B cell (primary cell): ENCODE data around the gene ATF6B.

ENCODE experiments used
- EZH2 ChIP-seq: IDR thresholded peaks from 2 replicates; pipeline ENCODE4 v1.6.1; 2012; ENCODE audit warnings: borderline replicate concordance, low read depth, mild to moderate bottlenecking, moderate library complexity, low read length; ENCODE audit not compliant: insufficient read depth, poor library complexity, severe bottlenecking
- TF ChIP-seq, protein P1 (sequence below): fragments of 200-600 bp; IDR thresholded peaks from one replicate; pipeline ENCODE4 v1.8.0; 2022; ENCODE audit warnings: antibody characterized with exemption, mild to moderate bottlenecking

DNA sequence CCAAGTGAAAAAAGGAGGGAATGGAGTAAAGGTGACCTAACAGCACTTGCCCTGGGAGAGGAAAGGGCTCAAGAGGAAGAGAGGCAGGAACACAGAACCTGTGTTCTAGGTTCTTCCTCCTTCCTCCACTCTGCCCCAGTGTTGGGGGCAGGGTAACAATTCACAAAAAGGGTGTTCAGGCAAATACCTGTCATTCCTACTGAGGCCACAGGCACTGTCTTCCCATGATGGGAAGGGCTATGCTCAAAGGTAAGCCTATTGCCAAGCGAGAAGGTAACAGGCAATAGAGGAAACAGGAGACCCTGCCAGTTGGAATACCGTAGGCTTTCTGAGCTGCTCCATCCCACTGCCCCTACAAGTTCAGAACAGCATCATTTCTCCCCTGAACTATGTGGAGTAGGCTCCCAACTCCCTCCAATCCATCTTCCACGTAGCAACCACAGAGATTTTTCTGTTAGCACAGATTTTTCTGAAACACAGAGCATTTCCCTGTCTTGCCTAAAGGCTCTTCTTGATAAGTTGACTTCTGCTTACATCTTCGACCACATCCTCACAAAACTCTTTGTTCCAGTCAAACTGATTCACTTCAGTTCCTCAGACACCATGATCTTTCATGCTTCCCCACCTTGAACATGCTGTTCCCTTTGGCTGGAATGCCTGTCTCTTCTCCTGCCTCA is 45.1 kb upstream of the ATF6B start:
- TF ChIP-seq, protein P1, sequence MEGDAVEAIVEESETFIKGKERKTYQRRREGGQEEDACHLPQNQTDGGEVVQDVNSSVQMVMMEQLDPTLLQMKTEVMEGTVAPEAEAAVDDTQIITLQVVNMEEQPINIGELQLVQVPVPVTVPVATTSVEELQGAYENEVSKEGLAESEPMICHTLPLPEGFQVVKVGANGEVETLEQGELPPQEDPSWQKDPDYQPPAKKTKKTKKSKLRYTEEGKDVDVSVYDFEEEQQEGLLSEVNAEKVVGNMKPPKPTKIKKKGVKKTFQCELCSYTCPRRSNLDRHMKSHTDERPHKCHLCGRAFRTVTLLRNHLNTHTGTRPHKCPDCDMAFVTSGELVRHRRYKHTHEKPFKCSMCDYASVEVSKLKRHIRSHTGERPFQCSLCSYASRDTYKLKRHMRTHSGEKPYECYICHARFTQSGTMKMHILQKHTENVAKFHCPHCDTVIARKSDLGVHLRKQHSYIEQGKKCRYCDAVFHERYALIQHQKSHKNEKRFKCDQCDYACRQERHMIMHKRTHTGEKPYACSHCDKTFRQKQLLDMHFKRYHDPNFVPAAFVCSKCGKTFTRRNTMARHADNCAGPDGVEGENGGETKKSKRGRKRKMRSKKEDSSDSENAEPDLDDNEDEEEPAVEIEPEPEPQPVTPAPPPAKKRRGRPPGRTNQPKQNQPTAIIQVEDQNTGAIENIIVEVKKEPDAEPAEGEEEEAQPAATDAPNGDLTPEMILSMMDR, result no peak
- TF ChIP-seq EZH2, result no peak
